GM12878 (cell line): ENCODE measurements around the gene NFATC1.

ENCODE experiments used
- BHLHE40 ChIP-seq, 2 experiments: fragments of 450-650 bp in 1 of 2; IDR thresholded peaks; 2 replicates each; pipeline ENCODE4 v1.6.1; 2011 to 2017; ENCODE audit warnings: low read depth in 2 of 2, borderline replicate concordance in 1 of 2, improper control_type of control experiment in 1 of 2, low read length in 1 of 2, mild to moderate bottlenecking in 1 of 2
- CBX3 ChIP-seq: fragments of 200-600 bp; sonication (generic); IDR thresholded peaks from 2 replicates; pipeline ENCODE4 v1.6.1; 2016; ENCODE audit warnings: low read depth, borderline replicate concordance
- CHD1 ChIP-seq: IDR thresholded peaks from 2 replicates; pipeline ENCODE4 v1.6.1; 2012; ENCODE audit warnings: low read depth, low read length, improper control_type of control experiment
- EP300 ChIP-seq, 2 experiments: fragments of 150-350 bp in 1 of 2; IDR thresholded peaks; 2 replicates each; pipeline ENCODE4 v1.6.1; 2011 to 2012; ENCODE audit warnings: low read depth in 2 of 2, low read length in 2 of 2, borderline replicate concordance in 1 of 2, improper control_type of control experiment in 1 of 2, inconsistent platforms in 1 of 2; ENCODE audit not compliant: control insufficient read depth in 1 of 2
- EZH2 ChIP-seq: IDR thresholded peaks from 2 replicates; pipeline ENCODE4 v1.6.1; 2012; ENCODE audit warnings: low read depth, mild to moderate bottlenecking, control low read depth, inconsistent platforms, low read length, borderline replicate concordance; ENCODE audit not compliant: control insufficient read depth
- JUND ChIP-seq: IDR thresholded peaks from 2 replicates; pipeline ENCODE4 v1.6.1; 2012; ENCODE audit warnings: low read depth, mild to moderate bottlenecking, low read length, improper control_type of control experiment, moderate library complexity
- POLR2A ChIP-seq: IDR thresholded peaks from 2 replicates; pipeline ENCODE4 v1.6.1; 2011; ENCODE audit warnings: low read depth, mild to moderate bottlenecking, low read length
- POLR2AphosphoS5 ChIP-seq: IDR thresholded peaks from 2 replicates; pipeline ENCODE4 v1.6.1; 2011; ENCODE audit warnings: mild to moderate bottlenecking, low read length, inconsistent platforms
- SIX5 ChIP-seq: IDR thresholded peaks from 2 replicates; pipeline ENCODE4 v1.6.1; 2011; ENCODE audit warnings: mild to moderate bottlenecking, low read depth, low read length, moderate library complexity; ENCODE audit not compliant: severe bottlenecking
- SP1 ChIP-seq: IDR thresholded peaks from one replicate; pipeline ENCODE4 v1.6.1; 2011; ENCODE audit warnings: low read depth, low read length
- TF ChIP-seq, protein P1 (sequence below): fragments of 450-650 bp; IDR thresholded peaks from 2 replicates; pipeline ENCODE4 v1.6.1; 2016; ENCODE audit warnings: mild to moderate bottlenecking, moderate library complexity, borderline replicate concordance
- TF ChIP-seq, protein P2 (sequence below): fragments of 450-650 bp; IDR thresholded peaks from 2 replicates; pipeline ENCODE4 v1.6.1; 2017; ENCODE audit warnings: mild to moderate bottlenecking
- TF ChIP-seq, protein P3 (sequence below): IDR thresholded peaks from 2 replicates; pipeline ENCODE4 v1.6.1; 2012; ENCODE audit warnings: low read depth, low read length, improper control_type of control experiment
- TF ChIP-seq, protein P4 (sequence below), 3 experiments: IDR thresholded peaks in 2 of 3; conservative IDR thresholded peaks in 1 of 3; 2 replicates each; pipeline ENCODE4 v1.5.1; 2011; ENCODE audit warnings: low read depth in 3 of 3, low read length in 3 of 3, mild to moderate bottlenecking in 3 of 3, control low read depth in 2 of 3, moderate library complexity in 2 of 3, inconsistent platforms in 1 of 3, mixed read lengths in 1 of 3; ENCODE audit not compliant: control insufficient read depth in 2 of 3, insufficient read depth in 1 of 3; ENCODE audit errors: extremely low read depth in 1 of 3

DNA sequence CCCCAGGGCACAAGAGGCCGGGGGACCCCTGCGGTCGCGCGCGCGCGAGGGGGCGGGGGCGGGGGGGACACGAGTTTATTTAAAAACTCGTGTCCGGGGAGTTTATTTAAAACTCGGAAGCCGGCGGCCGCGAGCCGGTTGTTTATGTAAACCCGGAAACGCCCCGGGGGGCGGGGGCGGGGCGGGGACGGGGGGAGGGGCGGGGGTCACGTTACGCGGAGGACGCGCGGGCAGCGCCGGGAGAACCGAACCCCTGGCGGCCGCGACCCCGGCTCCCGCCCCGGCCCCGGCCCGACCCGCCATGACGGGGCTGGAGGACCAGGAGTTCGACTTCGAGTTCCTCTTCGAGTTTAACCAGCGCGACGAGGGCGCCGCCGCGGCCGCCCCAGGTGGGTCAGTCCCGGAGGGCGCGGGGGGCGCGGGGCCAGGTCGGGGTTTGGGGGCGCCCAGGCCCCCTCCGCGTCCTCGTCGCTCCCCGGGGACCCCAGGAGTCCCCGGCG, 4.4 kb downstream of the NFATC1 start:
- TF ChIP-seq, protein P1, sequence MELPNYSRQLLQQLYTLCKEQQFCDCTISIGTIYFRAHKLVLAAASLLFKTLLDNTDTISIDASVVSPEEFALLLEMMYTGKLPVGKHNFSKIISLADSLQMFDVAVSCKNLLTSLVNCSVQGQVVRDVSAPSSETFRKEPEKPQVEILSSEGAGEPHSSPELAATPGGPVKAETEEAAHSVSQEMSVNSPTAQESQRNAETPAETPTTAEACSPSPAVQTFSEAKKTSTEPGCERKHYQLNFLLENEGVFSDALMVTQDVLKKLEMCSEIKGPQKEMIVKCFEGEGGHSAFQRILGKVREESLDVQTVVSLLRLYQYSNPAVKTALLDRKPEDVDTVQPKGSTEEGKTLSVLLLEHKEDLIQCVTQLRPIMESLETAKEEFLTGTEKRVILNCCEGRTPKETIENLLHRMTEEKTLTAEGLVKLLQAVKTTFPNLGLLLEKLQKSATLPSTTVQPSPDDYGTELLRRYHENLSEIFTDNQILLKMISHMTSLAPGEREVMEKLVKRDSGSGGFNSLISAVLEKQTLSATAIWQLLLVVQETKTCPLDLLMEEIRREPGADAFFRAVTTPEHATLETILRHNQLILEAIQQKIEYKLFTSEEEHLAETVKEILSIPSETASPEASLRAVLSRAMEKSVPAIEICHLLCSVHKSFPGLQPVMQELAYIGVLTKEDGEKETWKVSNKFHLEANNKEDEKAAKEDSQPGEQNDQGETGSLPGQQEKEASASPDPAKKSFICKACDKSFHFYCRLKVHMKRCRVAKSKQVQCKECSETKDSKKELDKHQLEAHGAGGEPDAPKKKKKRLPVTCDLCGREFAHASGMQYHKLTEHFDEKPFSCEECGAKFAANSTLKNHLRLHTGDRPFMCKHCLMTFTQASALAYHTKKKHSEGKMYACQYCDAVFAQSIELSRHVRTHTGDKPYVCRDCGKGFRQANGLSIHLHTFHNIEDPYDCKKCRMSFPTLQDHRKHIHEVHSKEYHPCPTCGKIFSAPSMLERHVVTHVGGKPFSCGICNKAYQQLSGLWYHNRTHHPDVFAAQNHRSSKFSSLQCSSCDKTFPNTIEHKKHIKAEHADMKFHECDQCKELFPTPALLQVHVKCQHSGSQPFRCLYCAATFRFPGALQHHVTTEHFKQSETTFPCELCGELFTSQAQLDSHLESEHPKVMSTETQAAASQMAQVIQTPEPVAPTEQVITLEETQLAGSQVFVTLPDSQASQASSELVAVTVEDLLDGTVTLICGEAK = no peak
- TF ChIP-seq POLR2A (no peak; the same call in 1 of the 2 replicates), POLR2AphosphoS5 (no peak), CBX3 (no peak), JUND (no peak), CHD1 (no peak), EZH2 (no peak), BHLHE40 (IDR thresholded peaks at IDR 0.05; ENCODE audit: borderline replicate concordance in 1 of 2, low read depth in 2 of 2, low read length in 1 of 2) (peak in 1 of 2 experiments; percentile 37; a peak in 1 of 4 replicates), SIX5 (no peak), SP1 (no peak), EP300 (IDR thresholded peaks at IDR 0.05; ENCODE audit: borderline replicate concordance in 1 of 2, control insufficient read depth in 1 of 2, low read depth in 2 of 2, low read length in 2 of 2) (no peak)
- TF ChIP-seq, protein P2, sequence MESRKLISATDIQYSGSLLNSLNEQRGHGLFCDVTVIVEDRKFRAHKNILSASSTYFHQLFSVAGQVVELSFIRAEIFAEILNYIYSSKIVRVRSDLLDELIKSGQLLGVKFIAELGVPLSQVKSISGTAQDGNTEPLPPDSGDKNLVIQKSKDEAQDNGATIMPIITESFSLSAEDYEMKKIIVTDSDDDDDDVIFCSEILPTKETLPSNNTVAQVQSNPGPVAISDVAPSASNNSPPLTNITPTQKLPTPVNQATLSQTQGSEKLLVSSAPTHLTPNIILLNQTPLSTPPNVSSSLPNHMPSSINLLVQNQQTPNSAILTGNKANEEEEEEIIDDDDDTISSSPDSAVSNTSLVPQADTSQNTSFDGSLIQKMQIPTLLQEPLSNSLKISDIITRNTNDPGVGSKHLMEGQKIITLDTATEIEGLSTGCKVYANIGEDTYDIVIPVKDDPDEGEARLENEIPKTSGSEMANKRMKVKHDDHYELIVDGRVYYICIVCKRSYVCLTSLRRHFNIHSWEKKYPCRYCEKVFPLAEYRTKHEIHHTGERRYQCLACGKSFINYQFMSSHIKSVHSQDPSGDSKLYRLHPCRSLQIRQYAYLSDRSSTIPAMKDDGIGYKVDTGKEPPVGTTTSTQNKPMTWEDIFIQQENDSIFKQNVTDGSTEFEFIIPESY = no peak
- TF ChIP-seq, protein P3, sequence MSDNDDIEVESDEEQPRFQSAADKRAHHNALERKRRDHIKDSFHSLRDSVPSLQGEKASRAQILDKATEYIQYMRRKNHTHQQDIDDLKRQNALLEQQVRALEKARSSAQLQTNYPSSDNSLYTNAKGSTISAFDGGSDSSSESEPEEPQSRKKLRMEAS = no peak
- TF ChIP-seq, protein P4, sequence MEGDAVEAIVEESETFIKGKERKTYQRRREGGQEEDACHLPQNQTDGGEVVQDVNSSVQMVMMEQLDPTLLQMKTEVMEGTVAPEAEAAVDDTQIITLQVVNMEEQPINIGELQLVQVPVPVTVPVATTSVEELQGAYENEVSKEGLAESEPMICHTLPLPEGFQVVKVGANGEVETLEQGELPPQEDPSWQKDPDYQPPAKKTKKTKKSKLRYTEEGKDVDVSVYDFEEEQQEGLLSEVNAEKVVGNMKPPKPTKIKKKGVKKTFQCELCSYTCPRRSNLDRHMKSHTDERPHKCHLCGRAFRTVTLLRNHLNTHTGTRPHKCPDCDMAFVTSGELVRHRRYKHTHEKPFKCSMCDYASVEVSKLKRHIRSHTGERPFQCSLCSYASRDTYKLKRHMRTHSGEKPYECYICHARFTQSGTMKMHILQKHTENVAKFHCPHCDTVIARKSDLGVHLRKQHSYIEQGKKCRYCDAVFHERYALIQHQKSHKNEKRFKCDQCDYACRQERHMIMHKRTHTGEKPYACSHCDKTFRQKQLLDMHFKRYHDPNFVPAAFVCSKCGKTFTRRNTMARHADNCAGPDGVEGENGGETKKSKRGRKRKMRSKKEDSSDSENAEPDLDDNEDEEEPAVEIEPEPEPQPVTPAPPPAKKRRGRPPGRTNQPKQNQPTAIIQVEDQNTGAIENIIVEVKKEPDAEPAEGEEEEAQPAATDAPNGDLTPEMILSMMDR (IDR thresholded peaks at IDR 0.05 in 2 of 3, conservative IDR thresholded peaks at IDR 0.05 in 1 of 3; ENCODE audit: control insufficient read depth in 2 of 3, extremely low read depth in 1 of 3, insufficient read depth in 1 of 3, low read depth in 3 of 3, low read length in 3 of 3) = no peak
